ENCODE results near the gene CRYBG3.

The CRYBG3 gene

GRCh38 chr3:97949743-97950142, 127.9 kb downstream of the CRYBG3 start:
- no peak for DNase-seq

- DNase-seq = no peak
Measured at GRCh38 chr3:97950360-97950759, 128.5 kb downstream of the CRYBG3 start.

GRCh38 chr3:97952280-97952679, 130.5 kb downstream of the CRYBG3 start:
- no peak for DNase-seq

- DNase-seq = no peak
Measured at GRCh38 chr3:97952872-97953271, 131.1 kb downstream of the CRYBG3 start.

GRCh38 chr3:97954228-97954827, 132.5 kb downstream of the CRYBG3 start:
- DNase-seq = no peak

GRCh38 chr3:97956051-97956450, 134.2 kb downstream of the CRYBG3 start:
- DNase-seq = no peak

GRCh38 chr3:97957617-97958311, 136.0 kb downstream of the CRYBG3 start:
- DNase-seq = no peak

GRCh38 chr3:97958396-97958795, 136.6 kb downstream of the CRYBG3 start:
- DNase-seq = no peak

GRCh38 chr3:97958796-97959195, 137.0 kb downstream of the CRYBG3 start:
- no peak for DNase-seq

GRCh38 chr3:97959872-97960271, 138.1 kb downstream of the CRYBG3 start:
- no peak for DNase-seq

GRCh38 chr3:97960551-97960950, 138.7 kb downstream of the CRYBG3 start:
- no peak for DNase-seq

GRCh38 chr3:97960993-97961766, 139.4 kb downstream of the CRYBG3 start:
- no peak for DNase-seq

- peak in 1 of 2 experiments; percentile 60 for DNase-seq
Measured at GRCh38 chr3:97967966-97968365, 146.2 kb downstream of the CRYBG3 start.

GRCh38 chr3:97968376-97968775, 146.6 kb downstream of the CRYBG3 start:
- DNase-seq = no peak

GRCh38 chr3:97969541-97969940, 147.7 kb downstream of the CRYBG3 start:
- DNase-seq = no peak

- no peak for DNase-seq
Measured at GRCh38 chr3:97970156-97970555, 148.3 kb downstream of the CRYBG3 start.

- no peak for DNase-seq
Measured at GRCh38 chr3:97970956-97971620, 149.3 kb downstream of the CRYBG3 start.

- DNase-seq = peak; percentile 51 to 77
Measured at GRCh38 chr3:97971679-97972567, 150.1 kb downstream of the CRYBG3 start, which contains the start of gene RIOX2. Gene RIOX2 (minus strand): TSS chr3:97972431. CDS start chr3:97967593, 4,838 bp downstream.

GRCh38 chr3:97972976-97973375, 151.2 kb downstream of the CRYBG3 start:
- DNase-seq = no peak

GRCh38 chr3:97974996-97975395, 153.2 kb downstream of the CRYBG3 start:
- DNase-seq = no peak

- no peak for DNase-seq
Measured at GRCh38 chr3:97975466-97975865, 153.7 kb downstream of the CRYBG3 start.

- no peak for DNase-seq
Measured at GRCh38 chr3:97979610-97980009, 157.8 kb downstream of the CRYBG3 start.

Measured in NCI-H526 (cell line).